HG03460 (cell line): ENCODE measurements around the gene CDCP1.

Experiments used
- ATAC-seq: cut with Tn5 transposase; IDR thresholded peaks from one replicate; pipeline ENCODE4 v1.9.1; 2021; ENCODE audit not compliant: unreplicated experiment

The CDCP1 gene, protein sequence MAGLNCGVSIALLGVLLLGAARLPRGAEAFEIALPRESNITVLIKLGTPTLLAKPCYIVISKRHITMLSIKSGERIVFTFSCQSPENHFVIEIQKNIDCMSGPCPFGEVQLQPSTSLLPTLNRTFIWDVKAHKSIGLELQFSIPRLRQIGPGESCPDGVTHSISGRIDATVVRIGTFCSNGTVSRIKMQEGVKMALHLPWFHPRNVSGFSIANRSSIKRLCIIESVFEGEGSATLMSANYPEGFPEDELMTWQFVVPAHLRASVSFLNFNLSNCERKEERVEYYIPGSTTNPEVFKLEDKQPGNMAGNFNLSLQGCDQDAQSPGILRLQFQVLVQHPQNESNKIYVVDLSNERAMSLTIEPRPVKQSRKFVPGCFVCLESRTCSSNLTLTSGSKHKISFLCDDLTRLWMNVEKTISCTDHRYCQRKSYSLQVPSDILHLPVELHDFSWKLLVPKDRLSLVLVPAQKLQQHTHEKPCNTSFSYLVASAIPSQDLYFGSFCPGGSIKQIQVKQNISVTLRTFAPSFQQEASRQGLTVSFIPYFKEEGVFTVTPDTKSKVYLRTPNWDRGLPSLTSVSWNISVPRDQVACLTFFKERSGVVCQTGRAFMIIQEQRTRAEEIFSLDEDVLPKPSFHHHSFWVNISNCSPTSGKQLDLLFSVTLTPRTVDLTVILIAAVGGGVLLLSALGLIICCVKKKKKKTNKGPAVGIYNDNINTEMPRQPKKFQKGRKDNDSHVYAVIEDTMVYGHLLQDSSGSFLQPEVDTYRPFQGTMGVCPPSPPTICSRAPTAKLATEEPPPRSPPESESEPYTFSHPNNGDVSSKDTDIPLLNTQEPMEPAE

DNA sequence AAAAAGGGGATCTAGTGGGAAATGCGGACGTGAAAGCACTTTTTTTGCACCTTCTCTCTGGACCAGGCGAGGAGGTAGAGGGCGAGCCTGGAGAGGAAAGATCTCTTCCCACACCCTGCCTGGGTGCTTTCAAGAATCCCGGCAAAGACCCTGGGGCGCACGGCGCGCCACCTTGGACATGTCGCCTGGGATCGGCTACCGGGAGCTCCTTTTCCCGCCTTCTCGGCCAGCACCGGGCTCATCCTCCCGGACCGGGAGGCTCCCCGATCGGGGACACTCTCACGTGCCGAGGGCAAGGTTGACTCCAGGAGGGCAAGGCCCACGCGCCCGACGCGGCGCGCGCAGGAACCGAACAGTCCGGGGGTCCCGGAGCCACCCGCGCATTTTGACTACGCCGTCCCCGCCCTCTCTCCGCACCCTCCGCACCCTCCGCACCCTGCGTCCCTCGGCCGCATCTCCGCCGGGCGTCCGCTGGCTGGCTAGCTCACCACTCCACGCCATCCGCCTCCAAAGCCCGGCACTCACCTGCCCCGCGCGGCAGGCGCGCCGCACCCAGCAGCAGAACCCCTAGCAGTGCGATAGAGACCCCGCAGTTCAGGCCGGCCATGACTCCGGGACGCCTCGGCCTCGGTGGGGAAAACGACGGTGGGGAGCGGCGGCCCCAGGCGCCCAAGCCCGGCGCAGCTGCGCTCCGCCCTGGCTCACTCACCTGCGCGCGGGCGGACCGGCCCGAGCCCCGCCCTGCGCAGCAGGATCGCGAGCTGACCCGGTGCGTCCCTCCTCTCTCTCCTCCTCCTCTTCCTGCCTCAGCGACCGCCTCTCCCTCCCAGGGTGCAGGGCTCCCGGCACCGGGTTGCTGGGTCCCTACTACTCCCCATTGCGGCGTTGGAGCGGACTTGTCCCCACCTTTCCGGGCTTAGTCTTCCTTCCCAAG is at the start of gene CDCP1:
Gene CDCP1 (minus strand): TSS at position 698 of the 934 bp plus-strand sequence. CDS start 91 bp downstream, at position 607.
- no peak for ATAC-seq

DNA sequence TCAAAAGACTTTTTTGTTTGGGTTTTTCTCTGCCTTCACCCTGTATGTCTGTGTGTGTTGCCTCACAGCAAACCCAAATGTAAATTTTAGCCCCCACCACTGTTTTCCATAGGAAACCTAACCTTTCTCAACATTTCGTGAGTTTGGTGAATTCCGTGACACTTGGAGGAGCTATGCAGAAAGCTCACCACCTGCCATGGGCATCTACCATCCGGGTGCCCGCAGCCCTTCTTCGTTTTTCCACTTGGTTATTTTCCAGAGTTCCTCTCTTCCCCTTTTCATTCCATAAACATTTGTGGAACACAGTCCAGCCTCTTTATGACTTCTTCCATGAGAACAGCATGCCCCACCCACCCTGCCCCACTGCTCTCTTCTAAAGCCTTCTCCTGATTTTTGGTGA is 48.6 kb upstream of the CDCP1 start:
- no peak for ATAC-seq

DNA sequence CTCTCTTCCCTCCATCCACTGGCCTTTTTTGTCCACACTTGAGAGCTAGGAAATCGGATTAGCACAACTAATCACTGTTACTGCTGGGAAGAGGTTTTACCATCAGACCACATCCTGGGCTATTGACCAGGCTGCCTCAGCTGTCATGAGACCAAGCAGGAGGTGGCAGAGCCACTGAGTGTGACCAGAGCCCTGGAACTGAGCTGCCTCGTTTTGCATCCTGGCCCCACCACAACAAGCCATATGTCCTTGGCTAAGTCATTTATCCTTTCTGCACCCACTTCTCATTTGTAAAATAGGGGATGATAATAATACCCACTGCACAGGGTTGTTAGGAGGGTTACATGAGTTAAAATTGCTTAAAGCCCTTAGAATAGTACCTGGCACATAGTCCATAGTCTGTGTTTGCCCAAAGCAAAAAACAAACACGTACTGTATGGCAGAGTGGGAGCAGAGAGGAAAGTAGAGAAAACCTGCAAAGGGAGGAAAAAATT is 45.8 kb upstream of the CDCP1 start:
- ATAC-seq: no peak

DNA sequence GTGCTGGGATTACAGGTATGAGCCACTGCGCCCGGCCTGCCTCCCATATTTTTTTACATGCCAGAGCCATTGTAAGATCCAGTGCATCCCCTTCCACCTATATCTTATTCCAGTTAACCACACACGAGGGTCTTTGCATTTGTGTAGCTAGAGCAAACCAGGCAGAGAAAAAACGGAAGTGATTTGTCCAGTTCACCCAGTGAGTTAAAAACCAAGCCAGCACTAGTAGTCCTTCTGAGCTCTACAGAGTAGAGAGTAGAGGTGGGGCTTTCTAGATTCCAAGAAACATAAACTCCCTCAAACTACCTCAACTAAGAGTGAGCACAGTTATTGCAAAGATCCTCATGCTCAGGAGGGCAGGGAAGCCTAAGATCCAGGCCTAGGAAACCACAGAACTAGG is 45.2 kb upstream of the CDCP1 start:
- no peak for ATAC-seq

DNA sequence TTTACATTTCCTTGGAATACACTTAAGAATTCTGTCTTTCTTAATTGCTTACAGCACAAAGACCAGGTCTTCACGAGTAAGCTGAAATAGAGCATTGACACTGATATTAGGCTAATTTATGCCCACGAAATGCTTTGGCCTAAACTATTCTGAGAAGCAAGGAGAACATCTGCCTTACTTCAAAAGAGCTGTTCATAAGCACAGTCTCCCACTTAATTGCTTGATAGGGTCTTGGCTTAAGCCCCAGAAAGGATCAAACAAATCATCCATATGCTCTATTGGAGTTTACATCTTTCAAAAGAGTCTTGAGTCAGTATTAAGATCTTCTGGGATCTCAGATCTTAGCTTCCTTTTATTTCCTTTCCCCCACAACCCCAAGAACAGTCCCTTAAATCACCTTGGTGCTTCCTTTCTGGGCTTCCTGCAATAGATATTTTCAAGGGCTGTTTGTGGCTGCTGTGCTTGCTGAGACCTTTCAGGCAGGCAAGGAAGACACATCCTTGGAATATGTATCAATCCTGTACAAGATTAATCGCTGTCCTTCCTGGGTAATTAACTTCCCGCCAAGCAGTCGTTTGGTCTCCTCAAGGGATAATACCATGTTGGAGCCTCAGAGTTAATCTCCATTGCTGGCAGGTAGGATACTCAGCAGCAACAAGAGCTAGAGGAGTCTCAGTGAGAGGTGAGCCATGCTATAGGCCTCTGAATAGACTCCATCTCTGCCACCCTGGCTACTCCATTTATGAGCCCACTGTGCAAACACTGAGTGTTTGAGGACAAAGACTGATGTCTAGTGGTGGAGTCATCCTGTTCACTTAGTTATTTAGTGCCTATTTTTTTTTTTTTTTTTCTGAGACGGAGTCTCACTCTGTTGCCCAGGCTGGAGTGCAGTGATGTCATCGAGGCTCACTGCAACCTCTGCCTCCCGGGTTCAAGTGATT is 42.8 kb upstream of the CDCP1 start:
- ATAC-seq: no peak

DNA sequence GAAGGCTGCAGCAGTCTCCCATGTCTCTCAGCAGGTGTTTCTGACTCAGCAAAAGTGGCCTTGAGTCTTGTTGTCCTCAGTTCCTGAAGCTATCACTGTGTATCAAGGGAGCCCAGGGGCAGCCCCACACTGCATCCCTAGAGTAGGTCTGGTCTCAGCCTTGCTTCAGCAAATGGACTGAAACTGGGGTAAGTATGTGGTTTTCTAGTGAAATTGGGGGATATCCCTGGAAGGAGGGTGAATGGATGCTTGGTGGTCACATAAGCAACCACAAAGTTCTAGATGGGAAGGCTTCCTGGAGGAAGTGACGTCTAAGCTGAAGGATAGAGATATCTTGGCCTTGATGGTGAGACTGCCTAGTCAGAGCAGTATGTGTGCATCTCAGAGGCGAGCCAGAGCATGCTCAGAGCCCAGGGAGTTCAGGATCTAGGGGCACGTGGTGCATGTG is 41.5 kb upstream of the CDCP1 start:
- no peak for ATAC-seq

DNA sequence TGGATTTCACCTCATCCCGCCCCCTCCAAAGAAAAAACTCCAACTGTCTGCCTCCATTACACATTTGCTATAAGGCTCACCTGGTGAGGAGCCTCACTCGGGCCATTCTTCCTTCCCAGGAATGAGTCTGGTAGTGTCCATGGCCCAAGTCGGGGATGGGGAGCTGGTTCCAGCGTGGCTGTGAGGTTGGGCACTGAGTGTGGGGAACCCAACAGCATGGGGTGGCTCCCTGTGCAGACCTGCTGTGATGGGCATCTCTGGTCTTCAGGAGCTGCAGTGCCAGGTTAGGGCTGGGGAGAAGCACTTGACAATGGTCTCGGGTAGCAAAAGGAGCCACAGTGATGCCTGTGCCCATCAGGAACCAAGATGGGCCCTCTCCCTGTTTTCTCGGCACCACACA is 40.7 kb upstream of the CDCP1 start:
- no peak for ATAC-seq

DNA sequence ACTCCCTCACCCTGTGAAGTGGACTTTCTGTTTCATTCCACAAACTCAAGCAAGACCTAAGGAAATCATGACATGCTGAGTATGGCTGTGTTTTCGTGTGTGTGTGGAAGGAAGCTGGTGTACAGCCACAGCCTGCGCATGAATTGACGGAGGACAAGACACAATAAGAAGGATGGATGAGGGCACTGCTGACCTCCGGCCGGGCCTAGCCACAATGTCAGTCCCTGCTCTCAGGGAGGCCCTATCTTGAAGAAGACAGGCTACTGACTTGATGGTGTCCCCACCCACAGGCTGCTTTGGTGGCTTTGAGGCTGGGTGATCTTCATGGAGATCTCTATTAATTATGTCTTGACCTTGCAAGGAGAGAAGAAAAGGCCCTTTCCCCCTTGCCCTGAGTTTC is 39.3 kb upstream of the CDCP1 start:
- no peak for ATAC-seq

DNA sequence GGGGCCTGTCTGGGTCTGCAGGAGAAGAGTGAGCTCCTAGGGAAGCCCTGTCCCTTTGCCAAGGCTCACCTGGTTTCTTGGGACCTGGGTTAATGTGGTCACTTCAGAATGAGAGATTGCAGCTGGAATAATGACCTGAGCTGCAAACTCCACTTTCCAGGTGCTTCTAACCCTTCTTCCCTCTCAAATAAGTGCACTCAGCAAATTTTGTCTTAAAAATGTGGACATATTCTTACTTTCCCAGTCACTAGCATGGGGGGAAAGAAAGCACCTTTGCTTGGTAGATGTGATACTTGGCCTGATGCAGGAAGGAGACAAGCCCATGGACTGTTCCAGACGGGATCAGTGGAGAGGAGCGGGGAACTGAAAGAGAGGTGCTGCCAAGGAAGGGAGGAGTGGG is 38.9 kb upstream of the CDCP1 start:
- ATAC-seq: no peak

DNA sequence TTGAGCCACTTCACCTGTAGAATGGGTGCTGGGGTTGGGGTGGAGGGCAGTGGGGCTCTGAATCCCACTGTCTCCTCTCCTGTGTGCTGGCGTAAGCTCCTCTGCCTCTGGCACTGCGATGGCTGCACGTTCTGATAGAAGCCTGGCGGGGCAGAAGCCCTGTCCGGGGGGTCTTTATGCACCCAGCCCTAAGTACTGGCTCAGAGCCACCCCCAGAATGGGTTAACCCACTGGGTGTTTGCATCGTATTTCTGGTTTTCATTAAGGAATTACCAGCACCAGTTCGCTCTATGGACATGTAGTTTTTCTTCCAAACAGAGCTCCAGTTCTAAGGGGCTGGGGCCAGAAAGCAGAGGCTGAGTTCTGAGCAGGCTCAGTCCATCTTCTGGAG is 37.7 kb upstream of the CDCP1 start:
- no peak for ATAC-seq

DNA sequence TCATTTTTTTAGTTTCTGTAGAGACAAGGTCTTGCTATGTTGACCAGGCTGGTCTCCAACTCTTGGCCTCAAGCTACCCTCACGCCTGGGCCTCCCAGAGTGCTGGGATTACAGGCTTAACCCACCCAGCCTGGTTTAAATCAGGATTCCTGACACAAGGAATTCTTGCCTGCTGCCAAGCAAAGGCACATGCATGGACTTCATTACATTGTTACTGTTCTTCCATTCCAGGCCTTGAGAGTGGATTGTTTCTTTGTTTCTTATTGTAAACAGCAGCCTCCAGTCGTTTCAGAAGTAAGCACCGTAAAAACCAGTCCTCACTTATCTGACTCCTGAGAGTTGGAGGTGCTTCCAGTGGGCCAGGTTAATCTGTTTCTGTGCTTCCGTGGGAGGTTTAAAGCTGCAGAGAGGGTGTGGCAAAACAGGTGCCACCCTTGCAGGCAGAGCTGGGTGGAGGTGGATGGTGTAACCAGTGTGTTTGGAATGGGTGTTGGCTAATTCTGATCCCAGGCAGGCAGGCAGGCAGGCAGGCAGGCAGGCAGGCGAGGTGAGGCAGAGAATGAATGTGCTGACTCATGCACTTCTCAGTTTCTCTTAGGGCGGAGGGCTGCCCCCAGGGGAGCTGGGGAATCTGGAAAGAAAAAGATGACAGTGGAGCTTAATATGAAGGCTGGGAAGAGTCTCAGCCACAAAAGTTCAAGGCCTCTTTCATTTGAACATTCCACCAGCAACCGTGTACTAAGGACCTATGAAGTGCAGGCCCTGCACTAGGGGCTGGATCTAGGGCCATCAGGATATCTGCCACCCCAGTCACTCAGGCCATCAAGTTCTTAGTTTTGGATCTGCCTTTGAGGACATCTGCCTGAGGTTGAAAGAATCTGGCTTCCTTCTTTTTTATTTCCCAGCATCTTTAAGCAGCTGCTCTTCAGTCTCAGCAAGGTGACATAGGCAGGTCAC is 37.0 kb upstream of the CDCP1 start:
- ATAC-seq: no peak

DNA sequence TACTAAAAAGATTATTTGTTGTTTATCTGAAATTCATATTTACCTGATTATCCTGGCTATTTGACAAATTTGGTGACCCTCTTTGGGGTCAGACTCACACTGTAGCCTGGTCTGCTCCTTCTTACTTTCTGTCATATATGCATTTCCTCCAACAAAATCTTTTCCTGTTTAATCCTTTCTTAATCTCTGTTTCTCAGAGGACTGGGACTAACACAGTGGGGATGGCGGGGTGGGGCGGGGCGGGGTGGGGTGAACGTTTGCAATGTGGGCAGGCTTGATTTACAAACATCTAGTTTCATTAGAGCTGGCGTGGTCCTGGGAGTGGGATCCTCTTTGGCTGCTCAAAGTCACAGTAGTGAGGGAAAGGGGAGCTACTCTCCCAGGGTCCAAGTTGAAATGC is 35.3 kb upstream of the CDCP1 start:
- ATAC-seq: no peak

DNA sequence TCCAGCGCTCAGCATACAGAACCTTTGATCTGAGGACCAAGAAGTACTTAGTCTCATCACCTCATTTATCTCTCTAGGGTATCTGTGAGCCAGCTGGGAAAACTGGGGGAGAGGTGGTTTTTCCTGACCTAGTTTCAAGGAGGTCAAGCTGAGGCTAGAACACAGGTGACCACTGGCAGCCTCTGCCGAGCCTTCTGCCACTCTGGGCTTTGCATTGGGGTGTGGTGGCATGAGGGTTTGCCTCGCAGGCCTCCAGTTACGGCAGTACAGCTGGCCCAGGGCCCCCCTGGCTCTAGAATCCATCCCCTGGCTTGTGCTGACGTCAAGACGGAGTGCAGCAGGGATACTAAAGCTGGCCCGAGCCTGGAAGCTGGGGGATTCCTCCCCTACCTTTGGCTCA is 34.7 kb upstream of the CDCP1 start:
- ATAC-seq: no peak

DNA sequence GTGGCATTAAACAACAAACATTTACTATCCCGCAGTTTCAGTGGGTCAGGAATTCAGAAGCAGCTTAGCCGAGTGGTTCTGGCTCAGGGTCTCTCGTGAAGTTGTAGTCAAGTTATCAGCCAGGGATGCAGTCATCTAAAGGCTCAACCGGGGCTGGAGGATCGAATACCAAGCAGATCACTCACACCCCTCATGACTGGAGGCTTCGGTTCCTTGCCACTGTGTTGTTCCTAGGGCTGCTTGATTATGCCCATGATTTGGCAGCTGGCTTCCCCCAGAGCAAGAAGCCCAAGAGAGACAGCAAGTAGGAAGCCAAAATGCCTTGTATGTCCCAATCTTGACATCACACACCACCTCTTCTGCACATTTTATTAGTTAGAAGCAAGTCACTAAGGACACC is 33.9 kb upstream of the CDCP1 start:
- ATAC-seq: no peak

DNA sequence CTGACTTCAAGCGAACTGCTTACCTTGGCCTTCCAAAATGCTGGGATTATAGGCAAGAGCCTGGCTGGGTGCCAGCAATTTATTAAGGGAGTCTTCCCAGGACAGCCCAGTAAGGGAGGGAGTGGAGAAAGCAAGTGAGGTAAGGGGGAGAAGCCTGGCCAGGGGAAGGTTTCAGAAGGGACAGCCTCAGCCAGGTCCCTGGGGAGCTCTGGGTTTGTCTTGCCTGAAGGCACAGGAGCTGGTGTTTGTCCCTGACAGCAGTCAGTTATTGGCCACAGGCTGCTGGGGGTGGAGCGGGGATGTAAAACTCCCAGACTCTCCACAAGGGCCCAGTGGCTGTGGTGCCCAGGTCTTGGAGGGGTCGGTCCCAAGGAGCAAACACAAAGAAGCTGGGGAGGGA is 33.0 kb upstream of the CDCP1 start:
- no peak for ATAC-seq

DNA sequence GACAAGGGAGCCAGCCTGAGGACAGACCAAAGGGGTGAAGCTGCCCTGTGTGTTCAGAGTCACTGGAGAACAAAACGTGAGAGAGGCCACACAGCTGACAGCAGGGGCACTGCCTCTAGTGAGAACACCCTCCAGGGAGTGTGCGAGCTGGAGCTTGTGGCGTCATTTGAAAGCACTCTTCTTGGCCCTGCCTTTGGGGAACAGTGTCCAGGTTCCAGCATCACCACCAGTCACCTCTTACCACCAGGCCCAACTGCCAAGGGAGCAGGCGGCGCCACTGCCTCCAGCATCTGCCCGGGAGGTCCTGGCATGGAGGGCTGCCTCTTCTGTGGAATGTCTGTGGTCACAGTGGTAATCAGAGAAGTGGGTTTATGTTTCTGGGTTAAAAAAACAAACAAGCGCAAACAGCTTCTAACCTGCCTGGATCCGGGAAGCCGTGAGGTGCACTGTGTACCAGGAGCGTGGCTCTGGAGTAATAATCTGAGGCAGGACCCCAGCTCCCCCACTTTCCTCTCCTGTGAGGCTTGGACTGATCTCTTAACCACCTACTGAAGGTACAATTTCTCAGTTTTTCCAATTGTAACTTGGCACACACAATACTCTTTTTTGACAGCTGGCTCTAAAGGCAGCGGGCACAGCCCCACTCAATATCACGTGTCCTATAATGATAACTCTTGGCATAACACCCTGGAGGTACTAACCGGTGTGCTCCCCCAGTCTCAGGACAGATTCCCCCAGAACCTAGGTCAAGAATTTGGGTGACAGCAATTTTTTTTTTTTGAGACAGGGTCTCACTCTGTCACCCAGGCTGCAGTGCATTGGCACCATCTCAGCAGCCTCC is 32.2 kb upstream of the CDCP1 start:
- ATAC-seq: no peak

DNA sequence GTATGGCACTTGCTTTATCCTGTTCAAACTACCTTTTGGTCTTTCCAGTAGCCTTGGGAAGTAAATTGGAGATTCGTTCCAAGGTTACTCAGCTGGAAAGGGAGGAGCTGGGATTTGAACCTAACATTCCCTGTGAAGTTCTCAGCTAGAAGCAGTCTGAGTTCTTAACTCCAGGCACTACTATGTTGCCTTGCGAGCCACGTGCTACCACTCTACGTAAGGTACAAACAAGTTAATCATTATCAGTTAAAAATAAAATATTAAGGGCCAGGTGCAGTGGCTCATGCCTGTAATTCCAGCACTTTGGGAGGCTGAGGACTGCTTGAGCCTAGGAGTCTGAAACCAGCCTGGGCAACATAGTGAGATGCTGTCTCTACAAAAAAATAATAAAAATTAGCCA is 30.7 kb upstream of the CDCP1 start:
- no peak for ATAC-seq

DNA sequence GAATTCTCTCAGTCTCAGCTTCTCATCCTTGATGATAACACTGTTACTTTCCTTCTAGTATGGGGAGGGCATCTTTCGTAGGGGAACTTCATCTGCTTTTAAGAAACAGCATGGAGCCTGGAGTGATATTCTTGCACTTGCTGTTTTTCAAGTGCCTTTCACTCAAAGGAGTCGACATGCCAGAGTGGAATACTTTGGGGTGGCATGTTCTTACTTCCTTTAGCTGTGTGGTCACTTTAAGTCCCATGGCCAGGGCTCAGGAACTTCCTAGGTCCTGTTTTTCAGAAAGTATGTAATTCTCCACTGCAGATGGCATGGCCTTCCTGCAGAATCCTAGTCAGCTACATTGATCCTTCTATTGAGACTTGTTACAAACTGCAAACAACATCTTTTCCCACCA is 28.1 kb upstream of the CDCP1 start:
- ATAC-seq: no peak
